HEK293 (cell line): ENCODE measurements around the gene PRKAG2.

ENCODE experiments used
- EGR2 ChIP-seq: fragments of 450-650 bp; formaldehyde crosslinking; IDR thresholded peaks from 2 replicates; pipeline ENCODE4 v1.5.1; 2016; ENCODE audit warnings: low read depth, missing biosample characterization, missing genetic modification characterization
- PRDM1 ChIP-seq: fragments of 450-650 bp; formaldehyde crosslinking; IDR thresholded peaks from 2 replicates; pipeline ENCODE4; 2016; ENCODE audit warnings: missing biosample characterization, missing genetic modification characterization
- RBAK ChIP-seq: fragments of 450-650 bp; formaldehyde crosslinking; IDR thresholded peaks from 2 replicates; pipeline ENCODE4 v1.5.1; 2016; ENCODE audit warnings: missing biosample characterization, missing genetic modification characterization
- ZBTB17 ChIP-seq: fragments of 450-650 bp; formaldehyde crosslinking; IDR thresholded peaks from 2 replicates; pipeline ENCODE4 v1.5.1; 2016; ENCODE audit warnings: missing biosample characterization, missing genetic modification characterization
- ZNF274 ChIP-seq, 2 experiments: fragments of 200-500 bp in 1 of 2; fragments of 450-650 bp in 1 of 2; sonication (Bioruptor generic) in 1 of 2; formaldehyde crosslinking in 1 of 2; IDR thresholded peaks; 2 replicates each; pipeline versions ENCODE4 v1.5.1 to v1.6.1; 2014 to 2016; ENCODE audit warnings: borderline replicate concordance in 1 of 2, inconsistent platforms in 1 of 2, low read length in 1 of 2, missing biosample characterization in 1 of 2, missing genetic modification characterization in 1 of 2
- ZNF362 ChIP-seq: fragments of 450-650 bp; formaldehyde crosslinking; IDR thresholded peaks from 2 replicates; pipeline ENCODE4 v1.5.1; 2016; ENCODE audit warnings: missing biosample characterization, missing genetic modification characterization
- ZNF549 ChIP-seq: fragments of 450-650 bp; IDR thresholded peaks from 2 replicates; pipeline ENCODE4 v1.5.1; 2018; ENCODE audit warnings: missing biosample characterization, missing genetic modification characterization, mild to moderate bottlenecking, inconsistent platforms, moderate library complexity
- ZNF792 ChIP-seq: fragments of 450-650 bp; formaldehyde crosslinking; IDR thresholded peaks from 2 replicates; pipeline ENCODE4 v1.5.1; 2016; ENCODE audit warnings: missing biosample characterization, missing genetic modification characterization

DNA sequence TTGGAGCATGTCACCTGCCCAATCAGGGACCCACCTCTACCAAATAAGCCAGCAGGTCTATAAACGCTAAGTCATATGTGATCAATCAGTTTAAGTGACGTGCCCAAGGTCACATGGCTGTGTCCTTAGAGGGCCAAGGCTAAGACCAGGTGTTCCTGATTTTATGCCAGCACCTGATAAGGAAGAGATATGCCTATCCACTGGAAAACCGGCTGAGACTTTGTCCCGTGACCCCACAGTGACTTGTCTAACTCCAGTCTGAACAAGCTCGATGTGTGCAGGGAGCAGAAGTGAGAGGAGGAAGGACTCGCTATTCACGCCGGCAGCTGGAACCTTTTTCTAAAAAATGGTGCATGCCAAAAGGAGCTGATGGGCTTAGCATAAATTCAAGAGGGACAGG lies 57.0 kb downstream of the PRKAG2 start:
- TF ChIP-seq ZNF274 (IDR thresholded peaks at IDR 0.05; ENCODE audit: low read length) (no peak), ZNF274 (tag by site-specific recombination; IDR thresholded peaks at IDR 0.05; ENCODE audit: borderline replicate concordance) (no peak), ZNF792 (tag by site-specific recombination) (no peak), ZBTB17 (no peak), ZNF362 (tag by site-specific recombination) (no peak), EGR2 (no peak), RBAK (no peak), ZNF549 (tag by site-specific recombination) (no peak), PRDM1 (tag by site-specific recombination) (no peak)
